Smooth muscle cell (in vitro differentiated cells): Measurements from ENCODE around the gene SLC38A7. TPM values are rescaled to one million over a fixed set of nuclear protein-coding genes. Genes with fewer than 3 reads are reported as not detected.

Source experiments
- DNase-seq: peaks from one replicate; lab custom pipeline; 2025; ENCODE audit not compliant: unreplicated experiment; lab: John Stamatoyannopoulos, UW
- H2AFZ ChIP-seq: fragments of 200-600 bp; sonication (generic); 2 replicates; pipeline ENCODE4 v1.6.0; 2016; ENCODE audit warnings: antibody characterized with exemption, low read depth, mild to moderate bottlenecking
- H3F3A ChIP-seq: fragments of 200-600 bp; sonication (generic); 2 replicates; pipeline ENCODE4 v1.6.0; 2017; ENCODE audit warnings: antibody characterized with exemption, low read depth
- H3K27ac ChIP-seq: fragments of 200-600 bp; sonication (generic); 2 replicates; pipeline ENCODE4 v1.5.1; 2016; ENCODE audit warnings: low read depth, mild to moderate bottlenecking
- H3K27me3 ChIP-seq: fragments of 200-600 bp; sonication (generic); 2 replicates; pipeline ENCODE4 v1.6.1; 2016; ENCODE audit warnings: low read depth, mild to moderate bottlenecking
- H3K36me3 ChIP-seq: fragments of 200-600 bp; sonication (generic); 2 replicates; pipeline ENCODE4 v1.5.1; 2016; ENCODE audit warnings: low read depth
- H3K4me1 ChIP-seq: fragments of 200-600 bp; sonication (generic); 2 replicates; pipeline ENCODE4 v1.5.1; 2016; ENCODE audit warnings: low read depth
- H3K4me2 ChIP-seq: fragments of 200-600 bp; sonication (generic); 2 replicates; pipeline ENCODE4 v1.6.0; 2016; ENCODE audit warnings: mild to moderate bottlenecking
- H3K4me3 ChIP-seq: fragments of 200-600 bp; sonication (generic); 2 replicates; pipeline ENCODE4 v1.5.1; 2016; ENCODE audit warnings: mild to moderate bottlenecking
- H3K79me2 ChIP-seq: fragments of 200-600 bp; sonication (generic); 2 replicates; pipeline ENCODE4 v1.6.0; 2016; ENCODE audit warnings: low read depth, mild to moderate bottlenecking
- H3K9ac ChIP-seq: fragments of 200-600 bp; sonication (generic); 2 replicates; pipeline ENCODE4 v1.6.0; 2016; ENCODE audit warnings: low read depth
- H3K9me3 ChIP-seq: fragments of 200-600 bp; sonication (generic); replicated peaks from 2 replicates; pipeline ENCODE4 v1.5.1; 2016; ENCODE audit warnings: low read depth
- H4K20me1 ChIP-seq: fragments of 200-600 bp; sonication (generic); 2 replicates; pipeline ENCODE4 v1.6.0; 2016; ENCODE audit warnings: low read depth
- WGBS: methylation state at CpG from one replicate; pipeline ENCODE4 v1.1.7; 2016; ENCODE audit warnings: low lambda C conversion rate; 5-methylcytosine and 5-hydroxymethylcytosine counted together
- polyA plus RNA-seq: library from polyadenylated mRNA; unstranded; fragments of >200 nt; fragmentation: Nextera tagmentation; extraction: Ambion mirVana; gene quantifications from 2 replicates; pipeline ENCODE4 v1.2.1, GENCODE V29; 2016
- total RNA-seq: library from RNA; depleted of rRNA; stranded (reverse); fragments of >200 nt; gene quantifications from 2 replicates; pipeline ENCODE4 v1.2.3, GENCODE V29; 2014
- TF ChIP-seq, protein P1 (sequence below): fragments of 200-600 bp; sonication (generic); IDR thresholded peaks from 2 replicates; pipeline ENCODE4 v1.5.1; 2017; ENCODE audit warnings: borderline replicate concordance, mild to moderate bottlenecking, antibody characterized with exemption; ENCODE audit not compliant: insufficient read depth, poor library complexity, severe bottlenecking

The SLC38A7 gene
- total and polyA plus RNA-seq, 2 experiments from 2014 or later: 9.8 to 15.9 TPM

DNA sequence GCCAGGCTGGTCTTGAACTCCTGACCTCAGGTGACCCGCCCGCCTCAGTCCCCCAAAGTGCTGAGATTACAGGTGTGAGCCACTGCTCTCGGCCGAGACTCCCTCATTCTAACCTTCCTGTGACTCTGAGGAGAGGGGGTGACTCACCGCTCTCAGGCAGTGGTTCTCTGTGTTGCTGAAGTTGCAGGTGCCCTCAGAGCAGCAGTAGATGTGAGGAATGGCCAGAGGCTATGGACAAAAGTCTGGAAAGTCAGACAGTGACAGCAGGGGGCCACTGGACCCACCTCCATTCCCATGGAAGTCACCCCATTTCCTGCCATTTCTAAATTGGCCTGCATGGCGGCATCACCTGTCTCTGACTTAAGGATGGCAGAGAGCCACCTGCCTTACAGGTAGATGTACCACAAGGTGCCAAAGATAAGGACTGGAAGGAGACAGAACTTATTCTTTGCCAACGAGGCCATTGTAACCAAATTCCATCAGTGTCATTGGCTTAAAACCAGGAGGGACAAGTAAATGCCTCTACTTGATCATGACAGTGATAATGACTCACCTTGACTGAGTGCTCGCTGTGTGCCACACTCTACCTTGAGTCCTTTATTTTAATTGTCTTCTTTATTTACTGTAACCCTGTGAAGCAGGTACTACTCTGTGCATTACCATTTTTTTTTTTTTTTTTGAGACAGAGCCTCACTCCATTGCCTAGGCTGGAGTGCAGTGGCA lies 39.6 kb downstream of the SLC38A7 start:
- Histone ChIP-seq H3K27ac (no peak overlapping the region), H3K4me3 (no peak overlapping the region), H3K4me2 (no peak overlapping the region), H4K20me1 (no peaks in the 10 kb centered on the region), H3K9me3 (no peaks in the 10 kb centered on the region), H3K79me2 (no peaks in the 10 kb centered on the region), H3K4me1 (no peaks in the 10 kb centered on the region), H3K9ac (no peak overlapping the region), H3F3A (no peaks in the 10 kb centered on the region), H2AFZ (no peak overlapping the region), H3K27me3 (no peaks in the 10 kb centered on the region), H3K36me3 (no peaks in the 10 kb centered on the region)
- no peak for DNase-seq
- TF ChIP-seq, protein P1, sequence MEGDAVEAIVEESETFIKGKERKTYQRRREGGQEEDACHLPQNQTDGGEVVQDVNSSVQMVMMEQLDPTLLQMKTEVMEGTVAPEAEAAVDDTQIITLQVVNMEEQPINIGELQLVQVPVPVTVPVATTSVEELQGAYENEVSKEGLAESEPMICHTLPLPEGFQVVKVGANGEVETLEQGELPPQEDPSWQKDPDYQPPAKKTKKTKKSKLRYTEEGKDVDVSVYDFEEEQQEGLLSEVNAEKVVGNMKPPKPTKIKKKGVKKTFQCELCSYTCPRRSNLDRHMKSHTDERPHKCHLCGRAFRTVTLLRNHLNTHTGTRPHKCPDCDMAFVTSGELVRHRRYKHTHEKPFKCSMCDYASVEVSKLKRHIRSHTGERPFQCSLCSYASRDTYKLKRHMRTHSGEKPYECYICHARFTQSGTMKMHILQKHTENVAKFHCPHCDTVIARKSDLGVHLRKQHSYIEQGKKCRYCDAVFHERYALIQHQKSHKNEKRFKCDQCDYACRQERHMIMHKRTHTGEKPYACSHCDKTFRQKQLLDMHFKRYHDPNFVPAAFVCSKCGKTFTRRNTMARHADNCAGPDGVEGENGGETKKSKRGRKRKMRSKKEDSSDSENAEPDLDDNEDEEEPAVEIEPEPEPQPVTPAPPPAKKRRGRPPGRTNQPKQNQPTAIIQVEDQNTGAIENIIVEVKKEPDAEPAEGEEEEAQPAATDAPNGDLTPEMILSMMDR: no peak
- WGBS: 81% methylated on average over 8 of the region's 8 CpGs

DNA sequence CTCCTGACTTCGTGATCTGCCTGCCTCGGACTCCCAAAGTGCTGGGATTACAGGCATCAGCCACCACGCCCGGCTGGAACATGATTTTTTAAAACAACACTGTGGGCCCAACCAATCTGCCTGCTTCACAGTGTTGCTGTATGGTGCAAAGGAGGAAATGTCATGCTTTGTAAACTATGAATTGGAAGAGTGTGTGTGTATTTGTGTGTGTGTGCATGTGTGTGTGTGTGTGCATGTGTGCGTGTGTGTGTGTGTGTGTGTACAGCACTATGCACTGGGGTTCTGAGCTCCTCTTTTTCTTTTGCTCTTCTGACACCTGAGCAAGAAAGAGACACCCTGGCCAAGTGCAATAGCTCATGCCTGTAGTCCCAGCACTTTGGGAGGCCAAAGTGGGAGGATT lies 40.5 kb downstream of the SLC38A7 start:
- WGBS: 84% methylated on average over 5 of the region's 5 CpGs
- H3K4me1 ChIP-seq: no peaks in the 10 kb centered on the region
- DNase-seq: no peak
- H3K36me3 ChIP-seq: no peaks in the 10 kb centered on the region
- no peaks in the 10 kb centered on the region for H3F3A ChIP-seq
- H3K4me3 ChIP-seq: no peak overlapping the region
- H4K20me1 ChIP-seq: no peaks in the 10 kb centered on the region
- H2AFZ ChIP-seq: no peak overlapping the region
- no peak overlapping the region for H3K27ac ChIP-seq
- no peaks in the 10 kb centered on the region for H3K27me3 ChIP-seq
- TF ChIP-seq, protein P1: no peak
- no peak overlapping the region for H3K9ac ChIP-seq
- no peaks in the 10 kb centered on the region for H3K79me2 ChIP-seq
- no peaks in the 10 kb centered on the region for H3K9me3 ChIP-seq
- no peak overlapping the region for H3K4me2 ChIP-seq

GRCh38 chr16:58640949-58641348 lies 43.6 kb downstream of the SLC38A7 start:
- H3K79me2 ChIP-seq: no peaks in the 10 kb centered on the region
- H3K27ac ChIP-seq: no peak overlapping the region
- H3K9ac ChIP-seq: no peak overlapping the region
- no peak for DNase-seq
- no peak overlapping the region for H3K4me3 ChIP-seq
- no peaks in the 10 kb centered on the region for H3K27me3 ChIP-seq
- H4K20me1 ChIP-seq: no peaks in the 10 kb centered on the region
- no peak overlapping the region for H3K4me2 ChIP-seq
- TF ChIP-seq, protein P1: no peak
- no peaks in the 10 kb centered on the region for H3K9me3 ChIP-seq
- H3K36me3 ChIP-seq: no peaks in the 10 kb centered on the region
- H2AFZ ChIP-seq: no peak overlapping the region
- no peaks in the 10 kb centered on the region for H3K4me1 ChIP-seq
- WGBS: 87% methylated on average over 5 of the region's 5 CpGs
- peaks cover 7% of the 10 kb centered on the region for H3F3A ChIP-seq

DNA sequence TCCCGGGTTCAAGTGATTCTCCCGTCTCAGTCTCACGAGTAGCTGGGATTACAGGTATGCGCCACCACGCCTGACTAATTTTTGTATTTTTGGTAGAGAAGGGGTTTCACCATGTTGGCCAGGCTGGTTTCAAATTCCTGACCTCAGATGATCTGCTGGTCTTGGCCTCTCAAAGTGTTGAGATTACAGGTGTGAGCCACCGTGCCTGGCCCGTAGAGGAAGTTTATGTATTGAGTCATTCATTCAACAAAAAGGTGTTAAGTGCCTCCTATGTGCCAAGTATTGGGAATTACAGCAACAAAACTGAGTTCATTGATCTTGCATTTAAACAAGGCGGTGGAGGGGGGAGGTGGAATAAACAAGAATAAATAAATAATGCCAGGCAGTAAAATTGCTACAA lies 44.7 kb downstream of the SLC38A7 start:
- TF ChIP-seq, protein P1: no peak
- no peaks in the 10 kb centered on the region for H3K27me3 ChIP-seq
- no peak overlapping the region for H3K4me2 ChIP-seq
- H3K9ac ChIP-seq: no peak overlapping the region
- 89% methylated on average over 8 of the region's 8 CpGs for WGBS
- peaks cover 7% of the 10 kb centered on the region for H3F3A ChIP-seq
- no peaks in the 10 kb centered on the region for H4K20me1 ChIP-seq
- H2AFZ ChIP-seq: no peak overlapping the region
- H3K4me3 ChIP-seq: no peak overlapping the region
- H3K79me2 ChIP-seq: no peaks in the 10 kb centered on the region
- H3K9me3 ChIP-seq: no peaks in the 10 kb centered on the region
- no peak overlapping the region for H3K27ac ChIP-seq
- H3K4me1 ChIP-seq: no peaks in the 10 kb centered on the region
- H3K36me3 ChIP-seq: no peaks in the 10 kb centered on the region
- no peak for DNase-seq
